ENCODE results near the gene ADSS1. TPM values are rescaled to one million over a fixed set of nuclear protein-coding genes. Genes with fewer than 3 reads are reported as not detected.

ADSS1 gene
- total and polyA plus RNA-seq, 9 donors: 2.6 to 9.8 (median 4.1) TPM

GRCh38 chr14:104792101-104792884 lies 68.3 kb downstream of the ADSS1 start:
- no peaks in the 10 kb centered on the region for H3K9me3 ChIP-seq
- H3K36me3 ChIP-seq: no peaks in the 10 kb centered on the region
- TF ChIP-seq POLR2A (IDR thresholded peaks at IDR 0.05): no peak
- H3K27ac ChIP-seq: no peak overlapping the region
- intact Hi-C loops (cut with DNase I): no loop called here
- 83 to 84% (median 83%) methylated on average over 25 of the region's 25 CpGs for WGBS, 3 donors
- H3K4me1 ChIP-seq (ENCODE audit: insufficient read depth): peaks cover 27% of the 10 kb centered on the region
- DNase-seq: no peak
- H3K27me3 ChIP-seq: no peaks in the 10 kb centered on the region
- no peak overlapping the region for H3K4me3 ChIP-seq

DNA sequence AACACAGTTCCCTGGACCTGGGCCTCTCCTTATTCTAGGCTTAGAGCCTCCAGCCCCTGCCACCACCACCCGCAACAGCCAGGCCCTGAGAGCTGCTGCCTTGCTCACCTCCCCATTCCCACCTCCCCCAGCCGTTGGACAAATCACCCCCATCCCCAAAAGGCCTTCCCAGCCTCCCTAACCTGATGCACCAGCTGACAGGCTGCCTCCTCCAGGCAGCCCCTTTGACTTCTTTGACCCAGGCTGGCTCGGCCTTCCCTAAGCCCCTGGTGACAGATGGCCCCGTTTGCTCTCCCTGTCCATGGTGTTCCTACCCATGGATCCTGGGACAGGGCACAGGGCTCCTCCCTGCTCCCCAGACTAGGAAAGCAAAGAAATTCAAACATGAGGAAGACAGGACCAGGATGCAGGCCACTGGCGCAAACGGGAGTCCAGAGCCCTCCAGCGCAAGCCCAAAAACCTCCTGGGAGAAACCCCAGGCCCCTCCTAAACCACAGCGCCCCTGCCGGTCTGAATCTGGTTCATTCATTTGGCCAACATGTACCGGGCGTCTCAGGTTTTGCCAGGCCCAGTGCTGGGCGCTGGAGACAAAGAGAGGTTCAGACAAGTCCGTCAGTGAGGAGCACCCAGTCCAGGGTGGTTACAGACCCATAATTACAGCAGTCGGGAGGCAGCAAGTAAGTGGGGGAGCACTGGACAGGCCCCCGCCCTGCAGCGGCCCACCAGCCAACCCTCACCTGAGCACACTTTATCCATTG lies 69.1 kb downstream of the ADSS1 start:
- H3K27me3 ChIP-seq: no peaks in the 10 kb centered on the region
- no peak overlapping the region for H3K4me3 ChIP-seq
- TF ChIP-seq, protein P1, sequence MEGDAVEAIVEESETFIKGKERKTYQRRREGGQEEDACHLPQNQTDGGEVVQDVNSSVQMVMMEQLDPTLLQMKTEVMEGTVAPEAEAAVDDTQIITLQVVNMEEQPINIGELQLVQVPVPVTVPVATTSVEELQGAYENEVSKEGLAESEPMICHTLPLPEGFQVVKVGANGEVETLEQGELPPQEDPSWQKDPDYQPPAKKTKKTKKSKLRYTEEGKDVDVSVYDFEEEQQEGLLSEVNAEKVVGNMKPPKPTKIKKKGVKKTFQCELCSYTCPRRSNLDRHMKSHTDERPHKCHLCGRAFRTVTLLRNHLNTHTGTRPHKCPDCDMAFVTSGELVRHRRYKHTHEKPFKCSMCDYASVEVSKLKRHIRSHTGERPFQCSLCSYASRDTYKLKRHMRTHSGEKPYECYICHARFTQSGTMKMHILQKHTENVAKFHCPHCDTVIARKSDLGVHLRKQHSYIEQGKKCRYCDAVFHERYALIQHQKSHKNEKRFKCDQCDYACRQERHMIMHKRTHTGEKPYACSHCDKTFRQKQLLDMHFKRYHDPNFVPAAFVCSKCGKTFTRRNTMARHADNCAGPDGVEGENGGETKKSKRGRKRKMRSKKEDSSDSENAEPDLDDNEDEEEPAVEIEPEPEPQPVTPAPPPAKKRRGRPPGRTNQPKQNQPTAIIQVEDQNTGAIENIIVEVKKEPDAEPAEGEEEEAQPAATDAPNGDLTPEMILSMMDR (IDR thresholded peaks at IDR 0.05): no peak
- TF ChIP-seq EP300 (IDR thresholded peaks at IDR 0.05) (no peak), POLR2A (IDR thresholded peaks at IDR 0.05) (no peak)
- H3K4me1 ChIP-seq (ENCODE audit: insufficient read depth): peaks cover 22% of the 10 kb centered on the region
- H3K9me3 ChIP-seq: no peaks in the 10 kb centered on the region
- intact Hi-C loops (cut with DNase I): no loop called here
- no peak for DNase-seq
- WGBS, 3 donors: 73 to 85% (median 74%) methylated on average over 16 of the region's 16 CpGs
- H3K27ac ChIP-seq: no peak overlapping the region
- H3K36me3 ChIP-seq: no peaks in the 10 kb centered on the region

DNA sequence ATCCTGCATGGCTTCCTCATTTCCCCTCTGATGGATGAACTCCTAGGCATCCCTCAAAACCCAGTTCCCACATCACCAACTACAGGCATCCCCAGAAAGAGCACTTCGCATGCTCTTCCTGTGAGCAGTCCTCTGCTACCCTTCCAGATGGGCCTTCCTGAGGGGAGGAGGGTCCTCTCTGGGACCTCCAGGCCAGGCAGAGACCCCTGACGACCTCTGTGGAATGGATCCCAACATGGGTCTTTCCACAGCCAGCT lies 69.6 kb downstream of the ADSS1 start:
- intact Hi-C loops (cut with DNase I): no loop called here
- no peak overlapping the region for H3K27ac ChIP-seq

GRCh38 chr14:104794099-104794498 lies 70.1 kb downstream of the ADSS1 start:
- no peaks in the 10 kb centered on the region for H3K36me3 ChIP-seq
- H3K4me1 ChIP-seq (ENCODE audit: insufficient read depth): peaks cover 14% of the 10 kb centered on the region
- H3K27ac ChIP-seq: no peak overlapping the region
- 4 to 5% (median 5%) methylated on average over 15 of the region's 15 CpGs for WGBS, 3 donors
- H3K9me3 ChIP-seq: no peaks in the 10 kb centered on the region
- TF ChIP-seq, protein P1 (IDR thresholded peaks at IDR 0.05): no peak
- no peak for TF ChIP-seq EP300 (IDR thresholded peaks at IDR 0.05)
- no peak for TF ChIP-seq POLR2A (IDR thresholded peaks at IDR 0.05)
- peak in 3 of 5 donors; percentile 42 to 71 (median 63) for DNase-seq
- peak overlapping the region; percentile 68 for H3K4me3 ChIP-seq
- no peaks in the 10 kb centered on the region for H3K27me3 ChIP-seq
- intact Hi-C loops (cut with DNase I): loop anchor here in 1 of 4 donors (2.0 kb wide), 1 partner anchor 23 kb away; no protein-coding TSS in a partner anchor

More for the DNA sequence above, 69.6 kb downstream of the ADSS1 start:
- Histone ChIP-seq H3K9me3 (no peaks in the 10 kb centered on the region), H3K36me3 (no peaks in the 10 kb centered on the region), H3K4me1 (ENCODE audit: insufficient read depth) (peaks cover 19% of the 10 kb centered on the region), H3K27me3 (no peaks in the 10 kb centered on the region), H3K4me3 (no peak overlapping the region)
- 75 to 91% (median 82%) methylated on average over 2 of the region's 2 CpGs for WGBS, 3 donors
- DNase-seq: no peak
- TF ChIP-seq EP300 (IDR thresholded peaks at IDR 0.05) (no peak), POLR2A (IDR thresholded peaks at IDR 0.05) (no peak)
- TF ChIP-seq, protein P1 (IDR thresholded peaks at IDR 0.05): no peak

DNA sequence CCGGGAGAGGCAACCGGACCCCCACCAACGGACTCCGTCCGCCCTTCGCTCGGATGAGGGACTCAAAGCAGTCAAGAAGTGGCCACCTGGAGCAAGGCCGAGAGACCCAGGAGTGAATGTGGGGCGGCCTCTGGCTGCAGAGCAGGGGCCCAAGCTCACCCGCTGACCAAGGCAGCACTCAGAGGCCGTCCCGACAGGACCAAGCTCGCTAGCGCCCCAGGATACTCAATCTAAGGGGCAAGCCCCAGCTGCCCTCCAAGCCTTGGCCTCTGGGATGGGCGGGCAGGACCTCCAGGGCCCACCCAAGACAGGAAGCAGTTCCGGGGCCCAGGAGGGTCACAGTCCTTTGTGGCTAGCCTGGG lies 70.6 kb downstream of the ADSS1 start:
- H3K4me3 ChIP-seq: peak overlapping the region; percentile 68
- TF ChIP-seq, protein P1 (IDR thresholded peaks at IDR 0.05): no peak
- TF ChIP-seq POLR2A (IDR thresholded peaks at IDR 0.05): no peak
- no peak for TF ChIP-seq EP300 (IDR thresholded peaks at IDR 0.05)
- peaks cover 14% of the 10 kb centered on the region for H3K4me1 ChIP-seq (ENCODE audit: insufficient read depth)
- no peak overlapping the region for H3K27ac ChIP-seq
- no peak for DNase-seq
- no peaks in the 10 kb centered on the region for H3K36me3 ChIP-seq
- no peaks in the 10 kb centered on the region for H3K9me3 ChIP-seq
- intact Hi-C loops (cut with DNase I): loop anchor here in 1 of 4 donors (2.0 kb wide), 1 partner anchor 24 kb away; no protein-coding TSS in a partner anchor
- H3K27me3 ChIP-seq: no peaks in the 10 kb centered on the region
- 2% methylated on average over 15 to 16 of the region's 16 CpGs for WGBS, 3 donors
